ENCODE results near the gene ATP9A.
"Not testable (repeated sequence)": the region's sequence is repeated elsewhere in the genome, so short reads cannot be mapped to it uniquely, and the experiment has no call there.

Gene ATP9A

GRCh38 chr20:51725584-51726176 lies 42.5 kb downstream of the ATP9A start:
- DNase-seq = no peak

GRCh38 chr20:51723026-51723425 lies 45.2 kb downstream of the ATP9A start:
- DNase-seq = not testable (repeated sequence)

DNA sequence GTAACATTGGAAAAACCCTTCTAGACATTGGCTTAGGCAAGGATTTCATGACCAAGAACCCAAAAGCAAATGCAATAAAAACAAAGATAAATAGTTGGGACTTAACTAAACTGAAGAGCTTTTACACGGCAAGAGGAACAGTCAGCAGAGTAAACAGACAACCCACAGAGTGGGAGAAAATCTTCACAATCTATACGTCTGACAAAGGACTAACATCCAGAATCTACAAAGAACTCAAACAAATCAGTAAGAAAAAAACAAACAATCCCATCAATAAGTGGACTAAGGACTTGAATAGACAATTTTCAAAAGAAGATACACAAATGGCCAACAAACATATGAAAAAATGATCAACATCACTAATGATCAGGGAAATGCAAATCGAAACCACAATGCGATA lies 45.9 kb downstream of the ATP9A start:
- DNase-seq = not testable (repeated sequence)

GRCh38 chr20:51720854-51721253 lies 47.3 kb downstream of the ATP9A start:
- DNase-seq = no peak

DNA sequence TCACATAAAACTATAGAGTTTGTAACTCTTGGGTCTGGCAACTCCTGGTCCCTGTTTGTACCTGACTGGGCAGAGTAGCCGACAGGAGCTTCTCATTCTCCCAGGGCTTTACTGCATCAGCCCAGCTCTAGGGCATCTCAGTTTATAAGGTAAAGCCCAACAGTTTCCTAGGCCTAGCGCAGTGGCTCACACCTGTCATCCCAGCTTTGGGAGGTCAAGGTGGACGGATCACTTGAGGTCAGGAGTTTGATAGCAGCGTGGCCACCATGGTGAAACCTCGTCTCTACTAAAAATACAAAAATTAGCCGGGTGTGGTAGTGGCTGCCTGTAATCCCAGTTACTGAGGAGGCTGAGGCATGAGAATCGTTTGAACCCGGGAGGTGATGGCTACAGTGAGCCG lies 47.8 kb downstream of the ATP9A start:
- DNase-seq = no peak

- no peak for DNase-seq
These were observed 52.4 kb downstream of the ATP9A start for GRCh38 chr20:51715856-51716185.

- DNase-seq = no peak
These were observed 52.9 kb downstream of the ATP9A start for GRCh38 chr20:51715163-51715855.

DNA sequence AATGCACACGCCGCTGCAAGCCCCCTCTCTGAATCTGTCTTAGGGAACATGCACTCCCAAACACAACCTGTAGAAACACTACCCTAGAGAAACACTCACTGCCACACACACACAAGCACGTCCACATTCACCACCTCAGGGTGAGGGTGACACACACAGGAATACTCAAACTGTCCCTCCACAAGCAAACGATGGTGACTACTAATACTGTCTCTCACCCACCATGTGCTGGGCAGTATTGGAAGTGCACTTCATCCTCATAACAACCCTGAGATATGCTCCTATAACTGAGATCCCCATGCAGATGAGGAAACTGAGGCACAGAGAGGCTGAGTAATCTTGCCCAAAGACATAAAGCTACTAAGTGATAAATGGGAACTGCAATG lies 55.0 kb downstream of the ATP9A start:
- no peak for DNase-seq

GRCh38 chr20:51712501-51713212 lies 55.5 kb downstream of the ATP9A start:
- DNase-seq = no peak

- no peak for DNase-seq
These were observed 56.8 kb downstream of the ATP9A start for GRCh38 chr20:51711426-51711825.

DNA sequence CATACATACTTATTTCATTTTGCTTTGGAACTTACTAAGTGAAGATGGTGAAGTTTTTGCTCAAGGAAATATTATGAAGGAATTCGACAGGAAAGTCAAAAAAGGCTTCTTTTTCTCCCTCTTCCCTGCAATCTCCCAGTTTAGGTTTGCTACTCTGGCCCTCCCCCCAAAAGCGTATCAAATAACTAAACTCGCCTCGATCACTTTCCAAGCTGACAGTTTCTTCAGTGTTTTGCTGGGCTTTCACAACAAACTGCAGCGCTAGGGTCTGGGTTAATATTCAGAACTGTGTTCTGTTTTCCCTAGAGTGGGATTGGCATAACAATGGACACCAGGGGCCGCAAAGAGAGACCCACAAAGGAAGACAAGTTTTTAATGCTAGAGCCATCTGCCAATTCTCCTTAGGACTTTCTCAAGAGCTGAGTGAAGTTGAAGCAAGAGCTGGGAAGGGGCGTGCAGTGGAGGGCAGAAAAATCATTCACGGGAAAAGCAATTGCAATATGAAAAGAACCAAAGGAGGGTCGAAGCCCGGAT lies 57.8 kb downstream of the ATP9A start:
- DNase-seq = no peak

- no peak for DNase-seq
These were observed 62.8 kb downstream of the ATP9A start for GRCh38 chr20:51705400-51705799.

- DNase-seq = no peak
These were observed 64.5 kb downstream of the ATP9A start for GRCh38 chr20:51703400-51704287.

DNA sequence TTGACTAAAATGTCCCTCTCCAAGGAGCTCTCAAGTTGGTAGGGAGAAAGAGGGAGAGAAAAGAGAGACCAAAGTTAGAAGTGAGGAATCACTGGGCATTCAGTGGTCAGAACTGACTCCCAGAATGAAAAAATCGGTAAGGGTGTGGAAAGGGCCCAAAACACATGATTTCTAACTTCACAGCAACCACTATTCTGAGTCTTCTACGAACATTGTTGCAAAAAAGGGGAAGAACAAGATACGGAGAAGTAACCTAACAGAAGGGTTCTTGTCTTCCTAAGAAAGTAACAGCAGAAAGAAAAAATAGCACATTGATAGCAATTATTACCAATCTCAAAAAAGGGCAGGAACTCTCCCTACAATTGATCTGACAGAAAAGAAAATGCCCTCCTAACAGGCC lies 65.6 kb downstream of the ATP9A start:
- DNase-seq = peak; percentile 26 to 31

- peak; percentile 28 to 44 for DNase-seq
These were observed 67.3 kb downstream of the ATP9A start for GRCh38 chr20:51700809-51701285.

GRCh38 chr20:51698252-51698651 lies 69.9 kb downstream of the ATP9A start:
- DNase-seq = no peak

GRCh38 chr20:51697096-51697826 lies 70.9 kb downstream of the ATP9A start:
- DNase-seq = no peak

DNA sequence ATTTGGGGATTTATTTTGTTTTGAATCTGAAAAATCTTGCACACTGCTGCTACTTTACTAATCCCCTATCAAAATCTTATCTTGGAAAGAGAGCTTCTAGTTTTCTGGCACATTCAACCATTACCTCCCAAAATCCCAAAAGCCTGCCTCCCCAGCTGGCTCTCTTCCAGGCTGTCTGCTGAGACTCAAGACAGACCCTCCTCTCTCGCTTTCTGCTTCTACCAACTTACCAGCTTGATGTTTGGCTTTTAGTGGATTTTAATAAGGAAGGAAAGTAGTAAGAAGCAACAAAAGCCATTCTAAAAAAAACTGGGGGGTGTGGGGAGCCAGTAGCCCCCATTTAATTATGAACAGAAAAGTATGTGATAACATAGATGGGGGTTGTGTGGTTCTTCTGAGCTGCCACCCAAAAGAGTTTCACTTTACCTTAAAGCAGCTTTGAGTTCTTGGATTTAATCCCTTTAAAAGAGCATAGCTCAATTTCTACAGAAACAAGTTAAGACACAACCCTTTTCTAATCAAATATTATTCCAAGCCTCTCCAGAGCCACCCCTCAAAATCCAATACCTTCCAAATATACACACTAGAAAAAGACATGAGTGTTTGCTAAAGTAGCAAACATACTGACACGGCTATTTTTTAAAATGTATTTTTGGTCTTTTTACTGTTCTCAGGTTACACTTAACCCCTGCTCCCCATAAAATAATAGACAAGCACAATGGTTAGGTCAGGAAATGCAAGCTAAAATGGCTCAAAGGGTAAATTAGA lies 71.7 kb downstream of the ATP9A start:
- DNase-seq = no peak

GRCh38 chr20:51695574-51696303 lies 72.5 kb downstream of the ATP9A start:
- DNase-seq = peak; percentile 27 to 71

DNA sequence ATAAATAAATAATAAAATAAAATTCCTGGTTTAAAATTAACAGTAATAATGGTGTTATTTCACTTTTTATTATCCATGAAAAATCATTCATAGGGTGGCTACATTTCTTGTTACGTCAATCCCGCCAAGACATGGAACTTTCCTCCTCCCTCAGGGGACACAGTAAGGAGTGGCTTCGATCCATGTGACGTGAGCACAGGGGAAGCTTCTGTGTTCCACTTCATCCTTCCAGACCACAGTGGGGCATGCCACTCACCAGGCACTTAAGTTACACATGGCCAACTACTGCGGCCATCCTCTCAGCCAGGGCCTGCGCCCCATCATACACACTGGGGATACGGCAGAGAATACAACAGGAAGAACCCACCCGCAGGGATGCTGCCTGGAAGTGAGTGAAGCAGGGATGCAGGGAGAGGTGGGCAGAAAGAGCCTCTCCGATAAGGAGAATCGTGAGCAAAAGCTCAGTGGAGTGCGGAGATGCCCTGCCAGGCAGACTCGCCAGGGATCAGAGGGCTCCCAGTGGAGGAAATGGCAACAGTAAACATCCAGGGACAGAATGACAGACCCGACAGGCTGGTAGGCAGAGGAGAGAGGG lies 75.3 kb downstream of the ATP9A start:
- DNase-seq = no peak
